Activated CD4-positive, alpha-beta memory T cell treated with anti-CD3 and anti-CD28 coated beads, Interleukin-2, amount 10 ng/mL, durations not matched to agents 7 days and 5 days (primary cell): ENCODE measurements around the gene ESR1. TPM values are rescaled to one million over a fixed set of nuclear protein-coding genes. Genes with fewer than 3 reads are reported as not detected.
"Not testable (repeated sequence)": the region's sequence is repeated elsewhere in the genome, so short reads cannot be mapped to it uniquely, and the experiment has no call there.

Source experiments
- CTCF ChIA-PET: fragments of 350-600 bp; sonication (Branson Sonifier 250); formaldehyde crosslinking; loops from one replicate; lab custom pipeline; 2021; ENCODE audit warnings: antibody characterized with exemption, inconsistent platforms; lab: Charles Lee
- POLR2A ChIA-PET: fragments of 350-600 bp; sonication (Branson Sonifier 250); formaldehyde crosslinking; loops from one replicate; lab custom pipeline; 2021; ENCODE audit warnings: antibody characterized with exemption; lab: Charles Lee
- DNase-seq: peaks from one replicate; pipeline ENCODE4 v3.0.0-alpha.2; 2020
- H3K27ac Mint-ChIP-seq: one replicate; pipeline ENCODE4 v1.8.0; 2021; ENCODE audit warnings: mild to moderate bottlenecking, mixed read lengths
- H3K27me3 Mint-ChIP-seq: one replicate; pipeline ENCODE4 v1.8.0; 2021; ENCODE audit warnings: mixed read lengths
- H3K36me3 Mint-ChIP-seq: one replicate; pipeline ENCODE4 v1.8.0; 2021; ENCODE audit warnings: low read depth, mixed read lengths
- H3K4me1 Mint-ChIP-seq: one replicate; pipeline ENCODE4 v1.8.0; 2021; ENCODE audit warnings: mixed read lengths
- H3K4me3 Mint-ChIP-seq: one replicate; pipeline ENCODE4 v1.8.0; 2021; ENCODE audit warnings: mild to moderate bottlenecking, mixed read lengths
- H3K9me3 Mint-ChIP-seq: one replicate; pipeline ENCODE4 v1.8.0; 2021; ENCODE audit warnings: mixed read lengths
- total RNA-seq, 2 experiments: library from RNA; stranded (reverse); gene quantifications; one replicate each; pipeline ENCODE4 v1.2.3, GENCODE V29; 2021

Gene ESR1
- total RNA-seq, 2 experiments from 2014 or later: 1.2 TPM

DNA sequence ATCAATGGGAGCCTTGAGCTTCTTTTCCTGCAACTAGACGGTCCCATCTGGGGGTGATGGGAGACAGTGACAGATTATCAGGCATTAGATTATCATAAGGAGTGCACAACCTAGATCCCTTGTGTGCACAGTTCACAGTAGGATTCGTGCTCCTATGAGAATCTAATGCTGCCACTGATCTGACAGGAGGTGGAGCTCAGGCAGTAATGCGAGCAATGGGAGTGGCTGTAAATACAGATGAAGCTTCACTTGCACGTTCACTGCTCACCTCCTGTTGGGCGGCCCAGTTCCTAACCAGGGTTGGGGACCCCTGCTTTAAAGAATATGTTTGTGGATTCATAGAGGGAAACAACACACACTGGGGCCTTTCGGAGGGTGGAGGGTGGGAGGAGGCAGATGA lies 180.7 kb downstream of the ESR1 start:
- CTCF ChIA-PET, DNase-seq: not testable (repeated sequence)

GRCh38 chr6:151992091-151992490 lies 184.6 kb downstream of the ESR1 start:
- POLR2A ChIA-PET: no interaction called here
- Mint-ChIP-seq H3K36me3 (no peaks in the 10 kb centered on the region), H3K9me3 (no peaks in the 10 kb centered on the region)

More for the DNA sequence above, 180.7 kb downstream of the ESR1 start:
- H3K27me3 Mint-ChIP-seq, POLR2A ChIA-PET, H3K9me3 Mint-ChIP-seq, H3K4me1 Mint-ChIP-seq, H3K36me3 Mint-ChIP-seq, H3K4me3 Mint-ChIP-seq, H3K27ac Mint-ChIP-seq: not testable (repeated sequence)

GRCh38 chr6:151993364-151993763 lies 185.9 kb downstream of the ESR1 start:
- Mint-ChIP-seq H3K27me3 (peaks cover 1% of the 10 kb centered on the region), H3K36me3 (no peaks in the 10 kb centered on the region), H3K27ac (no peak overlapping the region), H3K4me3 (no peak overlapping the region), H3K9me3 (no peaks in the 10 kb centered on the region), H3K4me1 (no peaks in the 10 kb centered on the region)
- DNase-seq: no peak
- ChIA-PET POLR2A (no interaction called here), CTCF (no interaction called here)

More at GRCh38 chr6:151992091-151992490, 184.6 kb downstream of the ESR1 start:
- no peak for DNase-seq
- Mint-ChIP-seq H3K4me1 (no peaks in the 10 kb centered on the region), H3K27ac (no peak overlapping the region), H3K4me3 (no peak overlapping the region), H3K27me3 (no peaks in the 10 kb centered on the region)
- CTCF ChIA-PET: no interaction called here

DNA sequence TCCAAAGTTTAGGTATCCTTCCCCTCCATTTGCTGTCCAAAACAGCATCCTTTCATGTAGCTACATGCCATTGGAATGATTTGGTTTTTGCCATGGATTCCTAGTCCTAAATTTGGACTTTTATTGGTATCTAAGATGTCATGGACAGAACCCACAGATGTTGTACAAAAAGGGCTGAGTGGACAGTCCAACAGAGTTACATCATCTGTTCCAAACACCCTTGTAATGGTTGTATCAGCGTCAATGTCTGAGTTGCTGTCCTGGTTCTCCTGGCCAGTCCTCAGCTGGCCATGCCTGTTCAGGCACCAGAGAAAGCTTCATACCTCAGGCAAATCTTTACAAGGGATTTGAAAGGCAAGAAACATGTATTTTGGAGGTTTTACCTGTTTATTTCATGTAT lies 191.3 kb downstream of the ESR1 start:
- ChIA-PET CTCF (no interaction called here), POLR2A (no interaction called here)
- DNase-seq: no peak
- no peak overlapping the region for H3K27ac Mint-ChIP-seq
- H3K4me3 Mint-ChIP-seq: no peak overlapping the region
- peaks cover 2% of the 10 kb centered on the region for H3K27me3 Mint-ChIP-seq
- H3K36me3 Mint-ChIP-seq: no peaks in the 10 kb centered on the region
- no peaks in the 10 kb centered on the region for H3K4me1 Mint-ChIP-seq
- H3K9me3 Mint-ChIP-seq: no peaks in the 10 kb centered on the region

GRCh38 chr6:151999194-151999593 lies 191.7 kb downstream of the ESR1 start:
- H3K27ac Mint-ChIP-seq: no peak overlapping the region
- H3K4me1 Mint-ChIP-seq: no peaks in the 10 kb centered on the region
- H3K4me3 Mint-ChIP-seq: no peak overlapping the region
- no peaks in the 10 kb centered on the region for H3K36me3 Mint-ChIP-seq
- H3K27me3 Mint-ChIP-seq: peaks cover 2% of the 10 kb centered on the region
- H3K9me3 Mint-ChIP-seq: no peaks in the 10 kb centered on the region
- no peak for DNase-seq
- ChIA-PET CTCF (no interaction called here), POLR2A (no interaction called here)

- no peak overlapping the region for H3K4me3 Mint-ChIP-seq
- CTCF ChIA-PET: no interaction called here
- POLR2A ChIA-PET: no interaction called here
- no peak overlapping the region for H3K27ac Mint-ChIP-seq
- H3K9me3 Mint-ChIP-seq: no peaks in the 10 kb centered on the region
- no peaks in the 10 kb centered on the region for H3K36me3 Mint-ChIP-seq
- H3K27me3 Mint-ChIP-seq: peaks cover 4% of the 10 kb centered on the region
- DNase-seq: no peak
- H3K4me1 Mint-ChIP-seq: no peaks in the 10 kb centered on the region
Observed at GRCh38 chr6:152001408-152001807, 193.9 kb downstream of the ESR1 start.

- ChIA-PET CTCF (no interaction called here), POLR2A (no interaction called here)
- Mint-ChIP-seq H3K9me3 (no peaks in the 10 kb centered on the region), H3K27me3 (peaks cover 8% of the 10 kb centered on the region), H3K4me1 (no peaks in the 10 kb centered on the region), H3K36me3 (no peaks in the 10 kb centered on the region), H3K27ac (no peak overlapping the region), H3K4me3 (no peak overlapping the region)
- no peak for DNase-seq
Observed at GRCh38 chr6:152002306-152002705, 194.8 kb downstream of the ESR1 start.

DNA sequence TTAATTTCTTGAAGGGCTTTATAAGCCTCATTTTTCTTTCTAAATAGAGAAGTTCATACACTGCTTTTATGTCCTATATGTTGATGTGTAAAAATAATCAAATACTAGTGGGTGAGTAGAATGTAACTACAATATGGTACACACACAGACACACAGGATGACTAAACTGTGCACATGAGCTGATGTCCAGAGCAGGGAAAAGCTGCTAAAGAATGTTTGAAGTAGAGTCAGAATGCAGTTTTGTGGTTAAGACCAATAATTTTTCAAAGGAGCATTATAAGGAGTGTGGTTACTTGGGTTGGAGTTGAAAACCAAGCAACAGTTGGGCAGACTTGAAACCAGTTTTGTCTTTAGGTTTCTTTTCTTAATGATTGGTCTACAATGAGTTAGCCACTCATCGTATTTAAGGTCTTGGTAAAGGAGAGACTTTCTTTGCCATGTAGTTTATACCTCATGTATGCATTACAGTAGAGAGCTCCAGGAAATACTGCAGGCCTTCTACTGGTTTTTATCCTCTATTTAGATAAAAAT lies 196.6 kb downstream of the ESR1 start:
- CTCF ChIA-PET: no interaction called here
- Mint-ChIP-seq H3K4me1 (peaks cover 1% of the 10 kb centered on the region), H3K4me3 (no peak overlapping the region), H3K27me3 (peaks cover 6% of the 10 kb centered on the region), H3K9me3 (no peaks in the 10 kb centered on the region), H3K27ac (no peak overlapping the region), H3K36me3 (no peaks in the 10 kb centered on the region)
- POLR2A ChIA-PET: no interaction called here
- no peak for DNase-seq

GRCh38 chr6:152004896-152005295 lies 197.4 kb downstream of the ESR1 start:
- peaks cover 6% of the 10 kb centered on the region for H3K27me3 Mint-ChIP-seq
- H3K9me3 Mint-ChIP-seq: no peaks in the 10 kb centered on the region
- ChIA-PET CTCF (no interaction called here), POLR2A (no interaction called here)
- H3K36me3 Mint-ChIP-seq: no peaks in the 10 kb centered on the region
- no peak for DNase-seq
- H3K4me1 Mint-ChIP-seq: peaks cover 1% of the 10 kb centered on the region
- no peak overlapping the region for H3K27ac Mint-ChIP-seq
- no peak overlapping the region for H3K4me3 Mint-ChIP-seq

DNA sequence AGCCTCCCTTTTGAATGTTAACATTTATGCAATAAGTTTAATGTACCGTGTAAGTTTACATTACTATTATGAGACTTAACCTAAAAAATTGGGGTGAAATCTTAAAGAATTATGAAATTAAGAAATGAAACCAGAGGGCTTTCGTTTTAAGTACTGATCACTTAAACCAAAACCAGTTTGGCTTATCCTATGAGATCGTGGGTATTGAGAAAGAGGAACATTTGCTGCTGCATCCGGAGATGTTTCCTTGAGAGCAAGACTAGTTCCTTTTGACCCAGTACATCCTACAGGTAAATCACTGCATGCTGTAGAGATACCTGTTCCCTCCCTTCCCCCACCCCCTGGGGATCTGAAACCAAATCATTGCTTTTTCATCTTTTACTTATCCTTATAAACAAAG lies 201.3 kb downstream of the ESR1 start:
- DNase-seq: no peak
- peaks cover 1% of the 10 kb centered on the region for H3K4me1 Mint-ChIP-seq
- no peak overlapping the region for H3K4me3 Mint-ChIP-seq
- H3K9me3 Mint-ChIP-seq: no peaks in the 10 kb centered on the region
- no peak overlapping the region for H3K27ac Mint-ChIP-seq
- CTCF ChIA-PET: no interaction called here
- POLR2A ChIA-PET: no interaction called here
- H3K27me3 Mint-ChIP-seq: peaks cover 11% of the 10 kb centered on the region
- H3K36me3 Mint-ChIP-seq: no peaks in the 10 kb centered on the region

- no peak for DNase-seq
- no peaks in the 10 kb centered on the region for H3K36me3 Mint-ChIP-seq
- H3K4me1 Mint-ChIP-seq: peaks cover 1% of the 10 kb centered on the region
- POLR2A ChIA-PET: no interaction called here
- no peaks in the 10 kb centered on the region for H3K9me3 Mint-ChIP-seq
- peaks cover 7% of the 10 kb centered on the region for H3K27me3 Mint-ChIP-seq
- CTCF ChIA-PET: no interaction called here
- H3K27ac Mint-ChIP-seq: no peak overlapping the region
- no peak overlapping the region for H3K4me3 Mint-ChIP-seq
Observed at GRCh38 chr6:152012227-152012626, 204.7 kb downstream of the ESR1 start.

GRCh38 chr6:152018876-152019275 lies 211.4 kb downstream of the ESR1 start:
- CTCF ChIA-PET: no interaction called here

DNA sequence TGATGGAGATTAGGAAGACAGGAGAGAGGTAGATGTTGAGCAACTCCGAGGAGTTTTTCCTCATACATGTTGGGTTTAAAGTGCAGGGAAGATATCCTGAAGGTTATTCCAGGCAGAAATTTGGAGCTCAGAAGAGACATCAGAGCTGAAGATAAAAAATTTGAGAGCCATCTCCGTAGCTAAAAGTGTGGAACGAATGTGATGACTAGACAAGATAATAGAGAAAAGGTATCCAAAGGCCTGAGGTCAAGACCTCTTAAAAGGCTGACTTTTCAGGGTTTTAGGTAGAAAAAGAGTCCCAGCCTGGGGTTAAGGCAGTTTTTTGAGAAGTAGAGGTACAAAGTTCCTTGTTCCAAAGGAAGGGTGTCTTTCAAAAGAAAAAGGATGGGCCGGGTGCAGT lies 214.8 kb downstream of the ESR1 start:
- CTCF ChIA-PET: no interaction called here
- no peaks in the 10 kb centered on the region for H3K4me1 Mint-ChIP-seq
- POLR2A ChIA-PET: no interaction called here

More at GRCh38 chr6:152018876-152019275, 211.4 kb downstream of the ESR1 start:
- H3K36me3 Mint-ChIP-seq: no peaks in the 10 kb centered on the region
- DNase-seq: no peak
- H3K27ac Mint-ChIP-seq: no peak overlapping the region
- POLR2A ChIA-PET: no interaction called here
- H3K9me3 Mint-ChIP-seq: peaks cover 3% of the 10 kb centered on the region
- peaks cover 1% of the 10 kb centered on the region for H3K27me3 Mint-ChIP-seq
- H3K4me3 Mint-ChIP-seq: no peak overlapping the region
- no peaks in the 10 kb centered on the region for H3K4me1 Mint-ChIP-seq

DNA sequence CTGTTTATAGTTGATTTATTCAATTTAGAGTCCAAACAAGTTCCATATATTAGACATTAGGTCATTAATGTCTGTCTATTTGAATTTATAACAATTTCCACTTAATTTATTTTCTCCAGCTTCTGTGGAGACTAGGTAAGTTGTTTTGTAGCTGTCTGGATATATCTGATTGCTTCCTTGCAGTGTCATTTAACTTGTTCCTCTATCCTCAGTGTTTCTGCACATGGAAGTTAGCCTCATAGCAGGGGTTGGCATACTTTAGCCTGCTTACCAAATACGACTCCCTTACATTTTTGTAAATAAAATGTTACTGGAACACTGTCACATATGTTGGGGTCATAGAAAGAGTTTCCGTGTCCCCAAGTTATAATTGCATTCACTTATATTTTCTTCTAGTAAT lies 216.1 kb downstream of the ESR1 start:
- Mint-ChIP-seq H3K4me3 (no peak overlapping the region), H3K27ac (no peak overlapping the region), H3K27me3 (no peaks in the 10 kb centered on the region), H3K36me3 (no peaks in the 10 kb centered on the region), H3K9me3 (peaks cover 3% of the 10 kb centered on the region), H3K4me1 (no peaks in the 10 kb centered on the region)
- ChIA-PET CTCF (no interaction called here), POLR2A (no interaction called here)
- DNase-seq: no peak

More for the DNA sequence above, 214.8 kb downstream of the ESR1 start:
- no peaks in the 10 kb centered on the region for H3K27me3 Mint-ChIP-seq
- H3K4me3 Mint-ChIP-seq: no peak overlapping the region
- H3K9me3 Mint-ChIP-seq: peaks cover 3% of the 10 kb centered on the region
- DNase-seq: no peak
- H3K27ac Mint-ChIP-seq: no peak overlapping the region
- H3K36me3 Mint-ChIP-seq: no peaks in the 10 kb centered on the region
